ENCODE results near the gene HORMAD2.

- no peak for TF ChIP-seq CTCF (IDR thresholded peaks at IDR 0.05)
- no peak for TF ChIP-seq POLR2AphosphoS5 (IDR thresholded peaks at IDR 0.05)
- TF ChIP-seq EP300 (IDR thresholded peaks at IDR 0.05) = no peak
Measured at GRCh38 chr22:30159561-30160353, 79.5 kb downstream of the HORMAD2 start.
